Measurements from ENCODE around the gene BDKRB2.

DNA sequence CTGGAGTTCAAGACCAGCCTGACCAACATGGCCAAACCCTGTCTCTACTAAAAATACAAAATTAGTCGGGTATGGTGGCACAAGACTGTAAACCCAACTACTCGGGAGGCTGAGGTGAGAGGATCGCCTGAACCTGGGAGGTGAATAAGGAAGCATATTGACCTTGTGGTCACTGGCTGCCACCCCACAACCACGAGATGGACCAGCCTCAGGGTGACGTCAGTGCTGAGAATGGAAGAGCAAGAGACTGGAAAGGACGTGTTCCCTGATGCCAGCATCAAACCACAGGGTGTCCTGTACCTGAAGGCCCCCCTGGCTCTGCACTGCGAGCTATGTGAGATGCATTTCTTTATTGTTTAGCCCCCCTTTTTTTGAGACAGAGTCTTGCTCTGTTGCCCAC lies 45.9 kb upstream of the BDKRB2 start:
- TF ChIP-seq CTCF (conservative IDR thresholded peaks at IDR 0.05) (no peak), ZFX (IDR thresholded peaks at IDR 0.05) (no peak)

Data from C4-2B (cell line).